ENCODE data around the gene DNAH1.

The DNAH1 gene

DNA sequence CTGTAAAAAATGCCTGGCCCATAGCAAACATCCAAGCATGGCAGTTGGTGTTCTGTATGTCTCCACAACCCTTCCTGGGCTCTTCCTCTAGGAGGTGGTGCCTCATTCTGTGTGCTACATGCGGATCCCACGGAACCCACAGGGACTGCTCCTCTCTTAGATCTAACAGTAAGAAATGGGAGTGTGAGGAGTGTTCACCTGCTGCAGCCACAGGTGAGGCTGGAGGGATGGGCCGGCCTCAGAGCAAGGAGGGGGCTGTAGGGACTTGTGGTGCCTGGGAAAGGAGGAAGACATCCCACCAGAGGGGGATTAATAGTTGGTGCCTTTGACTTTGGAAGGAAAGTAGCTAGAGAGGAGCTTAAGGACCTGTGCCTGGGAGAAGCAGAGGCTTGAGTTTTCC, 106.5 kb downstream of the DNAH1 start:
- H3K9me3 Mint-ChIP-seq = no peaks in the 10 kb centered on the region
- no peaks in the 10 kb centered on the region for H3K36me3 Mint-ChIP-seq (ENCODE audit: low read depth)
- peaks cover 4% of the 10 kb centered on the region for H3K27me3 Mint-ChIP-seq (ENCODE audit: low read depth)
- no peak overlapping the region for H3K4me3 Mint-ChIP-seq
- TF ChIP-seq, protein P1, sequence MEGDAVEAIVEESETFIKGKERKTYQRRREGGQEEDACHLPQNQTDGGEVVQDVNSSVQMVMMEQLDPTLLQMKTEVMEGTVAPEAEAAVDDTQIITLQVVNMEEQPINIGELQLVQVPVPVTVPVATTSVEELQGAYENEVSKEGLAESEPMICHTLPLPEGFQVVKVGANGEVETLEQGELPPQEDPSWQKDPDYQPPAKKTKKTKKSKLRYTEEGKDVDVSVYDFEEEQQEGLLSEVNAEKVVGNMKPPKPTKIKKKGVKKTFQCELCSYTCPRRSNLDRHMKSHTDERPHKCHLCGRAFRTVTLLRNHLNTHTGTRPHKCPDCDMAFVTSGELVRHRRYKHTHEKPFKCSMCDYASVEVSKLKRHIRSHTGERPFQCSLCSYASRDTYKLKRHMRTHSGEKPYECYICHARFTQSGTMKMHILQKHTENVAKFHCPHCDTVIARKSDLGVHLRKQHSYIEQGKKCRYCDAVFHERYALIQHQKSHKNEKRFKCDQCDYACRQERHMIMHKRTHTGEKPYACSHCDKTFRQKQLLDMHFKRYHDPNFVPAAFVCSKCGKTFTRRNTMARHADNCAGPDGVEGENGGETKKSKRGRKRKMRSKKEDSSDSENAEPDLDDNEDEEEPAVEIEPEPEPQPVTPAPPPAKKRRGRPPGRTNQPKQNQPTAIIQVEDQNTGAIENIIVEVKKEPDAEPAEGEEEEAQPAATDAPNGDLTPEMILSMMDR (IDR thresholded peaks at IDR 0.05; ENCODE audit: unreplicated experiment in 3 of 3) = no peak
- no peak overlapping the region for H3K27ac Mint-ChIP-seq
- H3K4me1 Mint-ChIP-seq = peaks cover 25% of the 10 kb centered on the region

GRCh38 chr3:52423173-52423572, 107.1 kb downstream of the DNAH1 start:
- Mint-ChIP-seq H3K27ac (no peak overlapping the region), H3K9me3 (no peaks in the 10 kb centered on the region), H3K36me3 (ENCODE audit: low read depth) (no peaks in the 10 kb centered on the region), H3K4me1 (peaks cover 25% of the 10 kb centered on the region), H3K27me3 (ENCODE audit: low read depth) (peaks cover 4% of the 10 kb centered on the region), H3K4me3 (no peak overlapping the region)
- TF ChIP-seq, protein P1 (IDR thresholded peaks at IDR 0.05; ENCODE audit: unreplicated experiment in 3 of 3) = no peak

GRCh38 chr3:52428151-52429005, 112.3 kb downstream of the DNAH1 start:
- no peaks in the 10 kb centered on the region for H3K36me3 Mint-ChIP-seq (ENCODE audit: low read depth)
- H3K27me3 Mint-ChIP-seq (ENCODE audit: low read depth) = no peaks in the 10 kb centered on the region
- H3K27ac Mint-ChIP-seq = no peak overlapping the region
- H3K4me3 Mint-ChIP-seq = no peak overlapping the region
- TF ChIP-seq, protein P1 (IDR thresholded peaks at IDR 0.05; ENCODE audit: unreplicated experiment in 3 of 3) = peak; percentile 77 to 80 (median 77)
- H3K9me3 Mint-ChIP-seq = no peaks in the 10 kb centered on the region
- H3K4me1 Mint-ChIP-seq = peaks cover 24% of the 10 kb centered on the region

DNA sequence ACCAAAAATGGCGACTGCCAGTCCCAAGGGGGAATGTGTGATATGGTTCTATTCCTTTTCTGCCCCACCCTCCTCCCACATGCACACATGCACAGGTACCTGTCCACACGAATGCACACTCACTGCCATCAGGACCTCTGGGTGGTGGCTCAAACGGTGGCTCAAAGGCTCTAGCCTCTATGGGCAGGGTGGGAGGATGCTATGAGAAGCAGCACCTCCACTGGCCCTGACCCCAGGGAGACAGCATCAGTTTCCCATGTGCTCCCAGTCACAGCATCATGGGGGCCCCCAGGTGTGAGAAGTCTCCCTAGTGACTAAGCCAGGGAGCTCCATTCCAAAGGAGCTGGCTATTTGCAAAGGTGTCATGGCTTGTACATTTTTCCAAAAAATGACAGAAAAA, 112.9 kb downstream of the DNAH1 start:
- Mint-ChIP-seq H3K9me3 (no peaks in the 10 kb centered on the region), H3K27me3 (ENCODE audit: low read depth) (no peaks in the 10 kb centered on the region), H3K27ac (no peak overlapping the region), H3K4me3 (no peak overlapping the region), H3K4me1 (peaks cover 28% of the 10 kb centered on the region), H3K36me3 (ENCODE audit: low read depth) (no peaks in the 10 kb centered on the region)
- TF ChIP-seq, protein P1 (IDR thresholded peaks at IDR 0.05; ENCODE audit: unreplicated experiment in 3 of 3) = no peak

- Mint-ChIP-seq H3K27me3 (ENCODE audit: low read depth) (no peaks in the 10 kb centered on the region), H3K9me3 (no peaks in the 10 kb centered on the region), H3K4me1 (peaks cover 34% of the 10 kb centered on the region), H3K4me3 (no peak overlapping the region), H3K36me3 (ENCODE audit: low read depth) (no peaks in the 10 kb centered on the region), H3K27ac (no peak overlapping the region)
- TF ChIP-seq, protein P1 (IDR thresholded peaks at IDR 0.05; ENCODE audit: unreplicated experiment in 3 of 3) = no peak
These were observed 113.8 kb downstream of the DNAH1 start for GRCh38 chr3:52429779-52430415.

Data from nephron (organoid).